CD4-positive, alpha-beta T cell treated with Interleukin-15 for 4 hours (primary cell): ENCODE measurements around the gene MRPL55.
A peak's percentile ranks its signal among the peaks of the same experiment; 100 is the strongest.

Experiments used
- DNase-seq: peaks from one replicate; pipeline ENCODE4 v3.0.0-alpha.2; 2020; ENCODE audit warnings: low spot score

Gene MRPL55

DNA sequence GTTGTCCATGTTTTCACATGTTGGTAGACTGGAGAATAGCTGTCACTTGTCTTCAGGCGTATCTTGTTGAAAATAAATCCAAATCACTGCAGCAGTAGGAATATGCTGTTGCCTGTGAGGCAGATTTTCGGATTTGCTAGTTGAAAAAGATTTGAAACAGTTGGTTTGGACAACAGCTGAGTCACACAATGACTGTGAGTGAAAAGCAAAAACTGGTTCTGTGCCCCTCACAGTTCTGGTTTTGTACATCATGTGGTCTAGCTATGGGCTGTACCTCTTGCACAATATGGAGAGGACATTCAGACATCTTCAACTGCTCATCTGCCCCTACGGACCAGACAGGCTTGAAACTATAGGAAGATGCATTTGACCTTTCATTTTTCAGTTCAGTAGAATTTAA is 24.8 kb downstream of the MRPL55 start:
- DNase-seq = no peak

DNA sequence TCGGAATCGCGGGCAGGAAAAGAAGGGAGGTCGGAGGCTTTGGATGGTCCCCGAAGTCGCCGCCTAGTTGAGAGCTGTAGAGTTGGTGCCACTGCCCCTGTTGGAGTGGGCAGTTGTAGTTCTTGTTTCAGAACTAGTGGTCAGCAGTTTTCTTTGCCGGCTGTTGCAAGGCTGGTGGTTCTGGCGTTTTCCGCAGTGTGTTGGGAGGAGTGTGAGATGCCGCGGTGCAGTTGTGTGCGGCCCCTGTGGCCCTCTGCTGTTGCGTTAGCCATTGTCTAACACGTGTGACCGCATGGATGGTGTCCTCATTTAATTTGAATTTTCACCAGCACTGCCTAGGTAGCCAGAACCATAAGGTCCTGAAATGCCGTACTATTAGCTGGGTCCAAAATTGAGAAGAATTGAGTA is 25.2 kb downstream of the MRPL55 start:
- DNase-seq = no peak

DNA sequence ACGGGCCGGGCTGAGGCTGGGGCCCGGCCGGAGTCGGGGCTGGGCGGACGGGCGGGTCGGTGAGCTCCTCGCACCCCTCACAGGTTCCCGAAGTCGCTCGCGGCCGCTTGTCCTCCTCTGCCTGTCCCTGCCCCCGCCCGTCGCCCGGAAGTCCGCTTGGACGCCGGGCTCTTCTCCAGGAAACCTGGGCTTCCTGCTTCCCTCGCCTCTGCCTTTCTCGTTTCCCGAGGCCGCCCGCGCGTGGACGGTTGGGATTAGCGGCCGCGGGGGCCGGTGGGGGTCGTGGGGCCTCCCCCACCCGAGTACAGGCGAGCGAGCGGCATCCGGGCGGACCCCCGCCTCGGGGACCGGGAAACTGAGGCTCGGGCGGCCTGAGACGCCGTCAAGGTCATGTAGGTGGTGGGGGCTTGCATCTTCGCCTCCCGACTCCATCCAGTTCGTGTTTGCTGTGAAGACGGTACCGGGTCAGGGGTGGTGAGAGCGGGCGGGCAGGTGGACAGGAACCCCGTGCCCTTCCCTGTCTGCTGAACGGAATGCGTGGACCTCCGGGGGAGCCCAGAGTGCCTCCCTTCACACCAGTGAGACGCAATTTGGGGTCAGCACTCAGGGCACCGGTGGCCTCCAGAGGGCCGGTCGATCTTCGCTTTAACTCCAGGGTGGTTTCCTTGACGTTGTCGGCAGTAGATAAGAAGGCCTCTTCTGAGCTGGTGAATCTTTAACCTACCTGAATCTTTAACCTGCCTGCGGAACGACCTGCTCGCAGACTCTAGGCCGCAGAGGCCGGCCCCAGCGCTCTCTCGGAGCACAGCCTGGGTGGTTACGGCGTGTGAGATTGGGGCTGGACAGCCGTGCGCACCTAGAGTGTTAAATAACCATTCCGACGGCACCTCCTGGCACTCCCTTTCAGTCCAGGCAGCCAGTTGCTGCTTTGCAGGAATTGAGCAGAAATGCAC is 25.9 kb downstream of the MRPL55 start:
- DNase-seq = no peak

DNA sequence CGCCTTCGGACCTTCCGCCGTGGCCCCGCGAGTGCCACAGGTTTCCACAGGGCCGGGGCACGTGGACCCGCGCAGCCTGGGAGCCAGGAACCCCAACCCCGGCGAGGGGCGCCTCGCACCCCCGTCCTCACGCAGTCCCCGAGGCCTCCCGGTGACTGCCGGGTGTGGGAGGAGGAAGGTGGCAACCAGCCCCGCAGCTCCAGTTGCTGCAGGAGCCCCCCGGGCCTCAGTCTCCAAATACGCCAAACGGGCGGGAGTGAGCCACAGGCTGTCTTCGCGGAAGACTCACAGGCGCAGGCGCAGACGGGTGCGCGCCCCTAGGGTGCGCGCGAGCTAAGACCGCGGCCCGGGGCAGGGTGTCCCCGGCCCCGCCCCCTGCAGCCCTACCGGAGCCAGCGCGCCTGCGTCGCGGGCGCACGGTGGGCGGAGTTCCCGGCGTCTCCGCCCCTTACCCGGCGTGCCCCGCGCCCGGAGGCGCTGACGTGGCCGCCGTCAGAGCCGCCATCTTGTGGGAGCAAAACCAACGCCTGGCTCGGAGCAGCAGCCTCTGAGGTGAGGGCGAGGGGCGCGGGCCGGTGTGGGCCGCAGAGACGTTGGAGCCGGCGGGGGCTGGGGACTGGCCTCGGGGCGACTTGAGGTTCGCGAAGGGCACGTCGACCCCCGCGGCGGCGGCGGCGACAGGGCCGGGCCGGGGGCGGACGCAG is 26.7 kb downstream of the MRPL55 start, which contains the start of gene ARF1:
Gene ARF1 (plus strand): TSS at position 495 of the 704 bp plus-strand sequence. CDS start 14,407 bp downstream, outside the sequence.
- DNase-seq = peak; percentile 93

DNA sequence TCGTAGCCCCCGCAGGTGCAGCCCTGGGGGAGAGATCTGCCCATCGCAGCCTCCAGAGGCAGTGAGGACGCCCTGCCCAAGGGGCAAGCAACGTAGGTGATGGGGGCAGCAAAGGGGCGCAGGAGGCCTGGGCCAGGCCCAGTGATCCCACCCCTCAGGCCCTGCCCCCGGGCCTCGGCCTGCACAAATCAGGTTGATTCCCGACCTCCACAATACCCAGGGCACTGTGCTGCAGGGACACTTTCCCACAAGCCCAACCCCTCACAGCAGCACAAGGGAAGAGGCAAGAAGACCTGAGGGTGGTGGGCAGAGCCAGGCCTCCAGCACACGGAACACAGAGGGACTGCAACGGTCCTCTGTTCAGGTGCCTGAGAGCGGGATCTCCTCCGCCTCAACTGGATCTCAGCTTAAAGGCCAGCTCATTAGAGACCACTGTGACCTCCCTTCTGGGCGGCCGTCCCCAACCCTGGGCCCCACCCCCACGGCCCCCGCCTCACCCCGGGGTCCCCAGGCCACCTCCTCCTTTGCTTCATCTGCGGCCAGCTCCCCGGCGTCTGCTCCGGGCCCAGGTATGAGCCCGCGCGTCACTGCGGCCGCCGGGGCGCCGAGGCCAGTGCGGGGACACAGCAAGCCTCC is 27.4 kb downstream of the MRPL55 start:
- no peak for DNase-seq

DNA sequence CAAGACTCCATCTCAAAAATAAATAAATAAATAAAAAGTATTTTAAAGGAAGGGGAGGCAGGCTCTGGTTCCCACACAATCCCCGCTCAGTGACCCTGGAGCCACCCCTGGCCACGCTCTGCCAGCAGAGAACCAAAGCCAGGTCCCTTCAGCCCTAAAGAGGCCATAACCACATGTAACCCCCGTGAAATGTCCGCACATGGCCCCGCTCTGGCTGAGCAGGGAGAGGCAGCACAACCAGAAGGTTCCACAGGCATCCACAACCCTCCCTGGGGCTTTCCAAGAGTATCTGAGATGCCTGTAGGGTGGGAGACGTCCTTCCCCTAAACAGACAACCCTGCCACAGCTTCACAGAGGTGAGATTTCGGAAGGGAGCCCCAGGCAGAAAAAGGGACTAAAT is 28.0 kb downstream of the MRPL55 start:
- no peak for DNase-seq

DNA sequence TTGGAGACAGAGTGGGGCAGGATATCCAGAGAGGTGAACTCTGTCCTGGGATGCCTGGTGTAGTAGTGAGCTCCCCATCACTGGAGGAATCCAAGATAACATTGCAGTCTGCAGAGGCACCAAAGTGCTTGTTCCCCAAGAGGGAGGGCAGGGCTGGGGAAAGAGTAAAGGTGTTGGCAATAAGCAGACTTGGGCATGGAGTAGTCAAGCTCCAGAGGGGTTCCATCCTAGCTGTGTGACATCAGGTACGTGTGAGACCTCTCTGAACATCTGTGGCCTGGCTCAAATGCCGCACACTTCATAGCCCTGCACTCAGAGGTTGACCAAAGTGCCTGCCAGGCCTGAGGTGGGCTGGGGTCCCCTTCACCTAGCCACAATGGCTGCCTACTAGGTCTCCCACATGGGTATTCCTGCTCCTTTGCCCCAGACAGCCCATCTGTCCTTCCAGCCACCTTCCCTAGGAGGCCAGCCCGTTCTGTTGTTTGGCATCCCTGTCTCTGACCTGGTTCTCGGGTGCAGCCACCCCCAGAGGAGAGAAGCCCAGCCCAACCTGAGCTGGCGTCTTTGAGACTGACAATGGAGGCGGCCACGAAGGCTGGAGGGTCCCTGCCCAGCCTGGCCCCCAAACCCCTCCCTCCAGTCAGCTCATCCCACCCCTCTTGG is 29.4 kb downstream of the MRPL55 start:
- no peak for DNase-seq

DNA sequence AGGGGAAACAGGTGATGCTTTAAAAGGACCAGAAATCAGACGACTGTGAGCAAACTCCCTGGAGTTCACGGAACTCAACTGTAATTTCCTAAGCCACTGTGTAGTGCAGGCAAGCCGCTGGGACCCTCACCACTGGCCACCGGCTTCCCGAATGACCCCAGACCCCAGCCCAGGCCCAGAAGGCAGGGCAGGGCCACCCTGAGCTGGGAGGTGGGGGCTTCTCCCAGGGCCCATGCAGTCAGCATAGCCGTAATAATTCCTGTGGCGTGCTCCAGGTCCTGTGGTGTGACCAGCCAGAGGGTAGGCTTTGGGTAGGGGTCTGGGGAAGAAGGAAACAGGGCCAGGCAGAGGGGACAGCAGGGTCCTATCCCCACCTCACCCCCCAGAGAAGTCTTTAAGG is 30.1 kb downstream of the MRPL55 start:
- no peak for DNase-seq

DNA sequence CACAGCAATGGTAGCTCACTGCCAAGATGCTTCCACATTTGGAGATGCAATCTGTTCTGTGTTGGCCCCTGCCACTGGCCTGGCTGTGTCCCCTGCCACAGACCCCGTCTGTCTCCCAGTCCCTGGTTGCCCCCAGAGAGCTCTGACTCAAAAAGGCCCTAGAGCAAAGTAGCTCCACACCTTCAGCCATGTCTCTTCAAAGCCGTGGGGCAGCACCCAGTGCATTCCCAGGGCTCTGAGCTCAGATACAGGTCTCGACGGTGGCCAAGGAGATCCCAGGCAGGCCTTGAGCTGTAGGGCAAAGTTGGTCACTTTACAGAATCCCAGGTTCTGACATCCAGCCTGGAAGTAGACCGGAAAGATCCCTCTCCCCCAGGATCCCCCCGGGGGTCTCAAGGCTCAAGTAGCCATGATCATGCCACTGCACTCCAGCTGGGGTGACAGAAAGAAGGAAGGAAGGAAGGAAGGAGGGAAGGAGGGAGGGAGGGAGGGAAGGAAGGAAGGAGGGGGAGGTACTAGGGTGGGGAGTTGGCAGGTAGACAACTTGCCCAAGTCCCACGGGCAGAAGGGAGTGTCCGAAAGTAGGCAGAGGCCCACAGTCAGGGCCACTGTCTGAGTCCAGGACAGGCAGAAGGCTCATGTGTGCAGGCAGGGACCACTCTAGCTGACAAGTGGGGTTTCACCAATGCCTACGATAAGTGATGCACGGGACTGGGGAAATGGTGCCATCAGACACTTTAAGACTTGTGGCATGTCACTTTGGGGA is 31.4 kb downstream of the MRPL55 start:
- no peak for DNase-seq

DNA sequence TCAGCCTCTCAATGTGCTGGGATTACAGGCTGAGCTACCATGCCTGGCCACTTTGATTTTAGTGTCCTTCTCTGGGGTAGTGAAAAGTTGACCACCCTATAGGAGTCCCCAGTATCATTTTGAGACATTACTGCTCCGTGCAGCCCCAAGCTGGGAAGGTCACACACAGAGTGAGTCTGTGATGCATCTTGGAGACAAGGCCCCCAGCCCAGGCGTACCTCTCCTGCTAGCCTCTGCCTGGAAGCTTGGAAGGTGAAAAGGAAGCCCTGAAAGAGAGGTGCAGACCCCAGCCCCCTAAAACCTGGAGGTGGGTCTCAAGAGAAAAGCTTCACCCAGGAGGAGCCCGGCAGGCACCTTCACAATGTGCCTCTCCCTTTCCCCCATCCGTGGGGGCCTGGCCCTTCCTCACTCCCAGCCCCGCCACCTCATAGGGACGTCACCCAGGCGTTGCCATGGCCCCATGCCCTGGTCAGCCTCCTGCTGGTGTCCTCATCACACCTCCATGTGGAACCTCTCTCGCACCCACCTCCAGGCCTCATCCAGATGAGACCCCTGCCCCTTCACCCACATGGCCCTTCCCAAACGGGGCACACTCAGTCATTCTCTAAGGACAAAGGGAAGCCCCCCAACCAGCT is 32.2 kb downstream of the MRPL55 start:
- no peak for DNase-seq

DNA sequence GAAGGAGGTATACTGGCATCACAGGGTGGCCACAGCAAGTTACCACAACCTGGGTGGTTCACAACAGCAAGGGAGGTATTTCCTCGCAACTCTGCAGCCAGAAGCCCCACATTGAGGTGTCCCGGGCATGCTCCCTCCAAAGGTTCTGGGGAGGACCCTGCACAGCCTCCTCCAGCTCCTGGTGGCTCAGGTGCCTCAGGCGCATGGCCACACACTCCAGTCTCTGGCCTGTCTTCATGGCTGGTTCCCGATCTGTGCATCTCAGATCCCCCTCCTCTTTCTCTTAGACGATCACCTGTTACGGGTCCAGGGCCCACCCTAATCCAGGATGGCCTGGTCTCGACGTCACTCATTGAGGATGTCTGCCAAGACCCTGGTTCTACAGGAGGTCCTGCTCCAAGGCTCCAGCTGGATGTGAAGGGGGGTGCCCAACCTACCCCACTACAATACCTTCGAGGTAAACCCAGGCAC is 33.3 kb downstream of the MRPL55 start:
- no peak for DNase-seq

DNA sequence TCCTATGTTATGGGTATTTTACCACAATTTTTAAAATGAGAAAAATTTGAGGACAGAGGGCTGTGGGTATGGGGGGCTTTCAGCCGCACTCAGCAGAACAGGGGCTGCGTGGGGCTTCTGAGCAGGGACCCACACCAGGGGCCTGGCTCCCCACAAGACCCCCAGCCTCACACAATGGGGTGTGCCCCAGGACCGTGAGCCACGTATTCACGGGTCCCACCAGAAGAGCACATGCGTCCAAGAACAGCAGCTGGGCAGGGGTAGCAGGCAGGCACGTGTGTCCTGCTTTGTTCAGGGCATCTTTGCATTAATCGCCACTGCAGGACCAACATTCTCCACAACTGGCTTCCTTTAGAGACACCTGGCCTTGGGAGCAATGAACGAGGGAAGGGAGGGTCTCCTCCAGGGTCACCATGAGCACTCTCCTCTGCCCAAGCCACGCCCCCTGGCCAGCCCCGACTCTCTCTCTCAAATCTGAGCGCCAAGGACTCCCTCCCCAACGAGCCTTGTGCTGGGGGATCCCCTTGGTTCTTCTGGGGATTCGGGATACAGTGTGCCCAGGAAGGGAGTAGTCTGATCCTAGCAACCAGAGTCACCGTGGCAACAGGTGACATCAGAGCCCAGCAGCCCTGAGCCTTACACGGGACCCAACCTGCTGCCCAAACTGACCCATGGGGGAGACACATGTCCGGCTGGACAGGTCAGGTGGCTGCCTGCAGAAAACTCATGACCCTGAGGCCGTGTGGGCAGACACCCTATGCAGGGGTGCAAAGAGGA is 34.0 kb downstream of the MRPL55 start:
- DNase-seq = no peak

DNA sequence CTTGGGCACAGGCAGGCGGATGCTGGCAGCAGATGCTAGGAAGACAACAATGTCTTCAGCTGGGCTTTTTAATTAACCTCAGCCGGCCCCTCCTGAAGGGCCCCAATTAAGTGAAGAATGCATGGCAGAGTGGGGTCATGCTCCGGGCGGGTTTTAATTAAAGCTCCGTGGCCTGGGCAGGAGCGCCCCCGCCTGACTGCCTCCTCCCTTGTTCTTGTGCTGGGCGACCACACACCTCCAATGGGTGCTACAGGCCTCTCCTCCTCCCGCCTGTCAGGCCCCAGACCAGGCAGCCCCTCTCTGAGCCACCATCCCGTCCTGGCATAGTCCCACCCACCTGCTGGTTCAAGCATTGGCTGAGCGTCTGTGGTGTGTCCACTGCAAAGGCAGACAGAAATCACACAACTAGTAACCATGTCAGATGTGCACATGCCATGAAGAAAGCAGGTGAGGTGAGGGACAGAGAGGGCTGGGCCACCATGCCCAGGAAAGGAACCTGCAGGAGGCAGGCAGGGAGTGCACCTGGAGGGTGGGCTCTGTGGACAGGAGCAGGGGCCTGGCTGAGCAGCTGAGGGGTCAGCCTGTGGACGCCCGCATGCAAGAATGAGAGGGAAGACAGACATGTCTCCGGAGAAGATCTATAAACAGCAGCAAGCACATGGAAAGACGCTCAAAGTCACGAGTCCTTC is 35.1 kb downstream of the MRPL55 start:
- no peak for DNase-seq

DNA sequence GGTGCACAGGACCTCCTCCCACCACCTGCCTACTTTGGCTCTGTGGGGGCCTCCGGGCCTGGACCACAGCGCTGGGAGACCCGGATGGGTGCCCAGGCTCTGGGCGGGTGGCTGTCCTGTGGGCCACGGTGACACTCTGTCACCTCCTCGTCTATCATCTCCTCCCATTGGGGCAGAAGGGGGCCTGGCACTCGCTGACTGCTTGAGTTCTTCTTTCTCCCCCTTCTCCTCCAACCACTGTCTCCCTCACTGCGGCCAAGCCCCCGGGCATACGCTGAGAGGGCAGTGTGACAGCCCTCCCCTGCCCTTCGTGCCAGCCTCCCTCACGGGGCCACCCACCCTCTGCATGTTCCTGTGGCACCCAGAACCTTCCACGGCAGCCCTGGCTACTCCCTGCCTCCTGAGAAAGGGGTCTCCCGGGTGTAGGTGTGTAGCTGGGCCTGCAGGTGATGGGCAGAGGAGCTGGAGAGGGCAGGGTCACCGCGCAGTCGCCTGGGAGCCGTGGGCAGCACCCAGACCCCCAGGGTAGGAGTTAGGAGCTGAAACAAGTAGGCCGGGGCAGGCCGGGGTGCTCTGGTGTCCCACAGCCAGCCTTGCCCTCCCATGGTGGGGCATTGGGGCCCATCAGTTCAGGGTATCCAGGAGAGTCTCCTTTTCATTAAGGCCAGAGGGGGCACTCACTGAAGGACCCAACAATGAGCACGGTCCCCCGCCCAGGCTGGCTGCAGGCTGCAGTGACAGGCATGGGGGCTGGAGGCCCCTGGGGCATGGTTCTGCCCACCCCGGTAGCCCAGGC is 35.8 kb downstream of the MRPL55 start:
- DNase-seq = no peak

DNA sequence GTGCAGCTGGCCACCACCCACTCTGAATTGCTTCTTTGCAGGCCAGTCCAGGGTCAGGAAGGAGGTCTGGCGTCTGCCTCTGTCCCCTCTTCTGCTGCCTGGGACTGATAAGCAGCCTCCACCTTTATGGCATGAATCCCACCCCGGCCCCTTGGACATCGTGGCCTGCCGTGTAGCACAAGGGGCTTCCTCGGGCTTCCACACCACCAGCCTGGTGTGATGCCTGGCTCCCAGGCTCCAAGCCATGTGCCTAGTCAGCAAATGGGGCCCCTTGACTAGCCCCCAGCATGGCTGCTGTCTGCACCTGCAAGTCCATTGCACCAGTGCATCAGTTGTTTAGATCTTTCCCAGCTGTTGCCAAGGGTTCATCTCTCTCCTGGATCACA is 36.4 kb downstream of the MRPL55 start:
- DNase-seq = no peak

DNA sequence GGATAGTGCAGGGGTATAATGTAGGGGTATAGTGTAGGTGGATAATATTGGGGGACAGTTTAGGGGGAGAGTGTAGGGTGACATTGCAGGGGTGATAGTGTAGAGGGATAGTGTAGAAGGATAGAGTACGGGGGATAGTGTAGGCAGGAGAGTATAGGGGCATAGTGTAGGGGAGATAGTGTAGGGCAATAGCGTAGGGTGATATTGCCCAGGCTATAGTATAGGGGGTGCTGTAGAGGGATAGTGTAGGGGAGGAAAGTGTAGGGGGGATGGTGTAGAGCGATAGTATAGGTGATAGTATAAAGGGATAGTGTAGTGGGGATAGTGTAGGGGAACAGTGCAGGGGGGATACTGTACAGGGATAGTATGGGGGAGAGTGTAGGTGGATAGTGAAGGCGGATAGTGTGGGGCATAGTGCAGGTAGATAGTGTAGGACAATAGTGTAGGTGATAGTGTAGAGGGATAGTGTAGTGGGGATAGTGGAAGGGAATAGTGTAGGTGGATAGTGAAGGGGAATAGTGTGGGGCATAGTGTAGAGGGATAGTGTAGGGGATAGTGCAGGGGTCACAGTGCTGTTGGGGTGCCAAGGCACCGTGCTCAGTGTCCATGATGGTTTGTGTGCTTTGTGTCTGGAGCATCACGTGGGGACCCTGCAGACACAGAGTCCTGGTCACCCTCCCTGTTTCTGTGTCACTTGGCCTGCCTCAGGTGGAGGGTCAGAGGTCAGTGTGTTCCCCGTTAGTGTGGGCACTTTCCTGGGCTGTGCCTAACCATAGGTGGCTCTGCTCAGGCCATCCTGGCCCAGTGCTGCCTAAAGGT is 37.1 kb downstream of the MRPL55 start:
- DNase-seq = no peak

DNA sequence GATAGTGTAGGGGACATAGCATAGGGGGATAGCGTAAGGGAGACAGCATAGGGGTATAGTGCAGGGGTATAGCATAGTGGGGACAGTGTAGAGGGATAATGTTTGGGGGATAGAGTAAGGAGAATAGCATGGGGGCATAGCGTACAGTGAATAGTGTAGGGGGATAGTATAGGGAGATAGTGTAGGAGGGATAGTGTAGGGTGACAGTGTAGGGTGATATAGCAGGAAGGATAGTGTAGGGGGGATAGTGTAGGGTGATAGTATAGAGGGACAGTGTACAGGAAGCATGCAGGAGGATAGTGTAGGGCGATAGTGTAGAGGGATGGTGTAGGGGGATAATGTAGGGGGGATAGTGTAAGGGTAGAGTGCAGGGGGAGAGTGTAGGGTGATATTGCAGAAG is 38.2 kb downstream of the MRPL55 start:
- DNase-seq = no peak

DNA sequence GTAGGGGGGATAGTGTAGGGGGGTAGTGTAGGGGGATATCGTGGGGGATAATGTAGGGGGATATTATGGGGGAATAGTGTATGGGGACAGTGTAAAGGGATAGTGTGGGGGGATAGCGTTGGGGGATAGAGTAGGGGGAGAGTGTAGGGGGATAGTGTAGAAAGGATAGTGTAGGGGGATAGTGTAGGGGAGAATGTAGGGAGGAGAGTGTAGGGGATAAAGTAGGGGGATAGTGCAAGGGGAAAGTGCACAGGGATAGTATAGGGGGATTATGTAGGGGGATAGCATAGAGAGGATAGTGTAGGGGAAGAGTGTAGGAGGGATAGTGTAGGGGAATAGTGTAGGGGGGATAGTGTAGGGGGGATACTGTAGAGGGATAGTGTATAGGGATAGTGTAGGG is 38.9 kb downstream of the MRPL55 start:
- DNase-seq = no peak
